ENCODE results near the gene EXOC3L4.
A peak's percentile ranks its signal among the peaks of the same experiment; 100 is the strongest.
"Not testable (repeated sequence)": the region's sequence is repeated elsewhere in the genome, so short reads cannot be mapped to it uniquely, and the experiment has no call there.

EXOC3L4 gene

GRCh38 chr14:103151270-103151945 lies 56.9 kb downstream of the EXOC3L4 start:
- DNase-seq, result peak in 2 of 14 donors; percentile 20 to 27

- DNase-seq, result peak in 11 of 14 donors; percentile 26 to 84 (median 37)
These were observed 60.5 kb downstream of the EXOC3L4 start for GRCh38 chr14:103155010-103155409.

GRCh38 chr14:103155416-103155815 lies 60.9 kb downstream of the EXOC3L4 start:
- not testable (repeated sequence) for DNase-seq

- no peak for DNase-seq
These were observed 61.4 kb downstream of the EXOC3L4 start for GRCh38 chr14:103155826-103156394.

- DNase-seq, result no peak
These were observed 62.3 kb downstream of the EXOC3L4 start for GRCh38 chr14:103156651-103157378.

- DNase-seq, result no peak
These were observed 63.4 kb downstream of the EXOC3L4 start for GRCh38 chr14:103157969-103158368.

- no peak for DNase-seq
These were observed 64.2 kb downstream of the EXOC3L4 start for GRCh38 chr14:103158688-103159087.

Measured in C1 segment of cervical spinal cord (tissue), 14 donors.